Raji (cell line): ENCODE data around the gene PHF3.

Source experiments
- POLR2A ChIP-seq: IDR thresholded peaks from 2 replicates; pipeline ENCODE4 v1.6.1; 2011; ENCODE audit warnings: low read depth, low read length, control low read depth; ENCODE audit not compliant: insufficient read depth

Gene PHF3

DNA sequence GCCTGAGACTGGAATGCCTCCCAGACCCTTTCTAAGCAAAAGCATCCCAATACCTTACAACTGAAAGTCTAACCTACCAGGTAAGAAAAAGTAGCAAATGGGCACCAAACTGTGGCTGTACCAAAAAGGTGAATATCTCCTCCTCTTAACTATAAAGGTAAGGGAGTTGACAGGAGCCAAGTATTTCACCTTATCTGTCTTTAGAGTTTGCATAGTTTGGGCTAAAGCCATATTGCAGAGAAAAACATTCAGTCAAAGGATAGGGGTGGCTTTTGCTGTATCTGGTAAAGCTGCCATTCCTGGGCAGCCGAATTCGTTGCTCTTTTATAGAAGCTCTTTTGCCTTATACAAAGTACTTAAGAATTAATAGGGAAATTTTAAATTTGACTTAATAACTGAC is 38.1 kb downstream of the PHF3 start:
- no peak for TF ChIP-seq POLR2A

DNA sequence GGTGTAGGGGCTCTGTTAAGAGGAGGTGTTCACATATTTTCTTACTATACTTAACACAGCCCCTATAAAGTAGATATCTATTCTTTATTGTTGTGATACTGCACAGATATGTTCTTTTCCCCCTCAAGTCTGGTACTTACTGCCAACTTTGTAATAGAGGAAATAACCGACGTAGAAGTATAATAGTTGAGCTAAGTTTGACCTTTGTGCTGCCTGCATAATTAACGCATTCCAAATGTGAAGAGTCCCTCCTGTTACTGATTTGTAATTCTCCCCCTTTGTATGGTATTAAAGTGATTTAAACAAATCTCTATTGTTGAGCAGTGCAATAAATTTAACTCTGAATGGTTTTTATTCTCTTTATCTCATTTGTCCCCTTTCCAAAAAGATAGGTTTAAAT is 39.0 kb downstream of the PHF3 start:
- TF ChIP-seq POLR2A: no peak

DNA sequence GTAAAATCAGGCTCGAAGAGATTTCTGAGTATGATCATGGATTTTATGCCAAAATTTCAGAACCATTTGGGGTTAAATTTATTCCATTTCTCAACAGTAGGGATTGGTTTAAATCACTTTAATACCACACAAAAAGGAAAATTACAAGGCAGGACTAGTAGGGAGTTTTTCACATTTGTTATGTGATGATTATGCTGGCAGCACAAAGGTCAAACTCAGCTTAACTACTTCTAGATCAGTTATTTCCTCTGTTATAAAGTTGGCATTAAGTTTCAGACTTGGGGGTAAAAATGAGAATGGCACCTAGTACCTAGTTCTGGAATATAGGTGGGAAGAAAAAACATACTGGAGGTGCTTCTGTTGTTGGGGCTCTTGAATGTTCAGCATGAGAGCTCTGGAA is 39.5 kb downstream of the PHF3 start:
- no peak for TF ChIP-seq POLR2A

DNA sequence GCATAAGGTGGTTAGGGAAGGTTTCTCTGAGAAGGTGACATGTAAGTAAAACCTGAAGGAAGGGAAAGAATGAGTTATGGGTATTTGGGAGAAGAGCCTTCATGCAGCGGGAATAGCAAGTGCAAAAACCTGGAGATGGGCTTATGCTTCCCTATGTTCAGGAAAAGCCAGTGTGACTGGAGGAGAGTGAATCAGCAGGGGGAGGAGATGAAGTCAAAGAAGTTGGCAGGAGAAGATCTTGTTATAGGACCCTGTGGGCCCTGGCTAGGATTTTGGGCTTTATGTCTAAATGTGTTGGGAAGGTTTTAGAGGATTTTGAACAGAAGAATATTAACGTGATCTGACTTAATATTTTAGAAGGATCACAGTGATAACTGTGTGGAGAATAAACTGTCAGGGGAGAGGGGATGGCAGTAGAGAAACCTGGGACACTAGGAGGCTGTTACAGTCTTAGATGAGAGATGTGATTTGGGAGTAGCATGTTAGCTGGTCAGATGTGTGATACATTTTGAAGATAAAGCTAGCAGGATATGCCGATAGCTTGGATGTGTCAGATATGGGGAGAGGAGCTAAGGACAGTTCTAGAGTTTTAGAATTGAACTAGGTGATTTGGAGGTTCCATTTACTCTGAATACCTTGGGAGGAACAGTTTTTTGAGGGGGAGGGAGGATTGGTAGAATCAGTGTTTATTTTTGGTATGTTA is 41.0 kb downstream of the PHF3 start:
- TF ChIP-seq POLR2A: no peak

DNA sequence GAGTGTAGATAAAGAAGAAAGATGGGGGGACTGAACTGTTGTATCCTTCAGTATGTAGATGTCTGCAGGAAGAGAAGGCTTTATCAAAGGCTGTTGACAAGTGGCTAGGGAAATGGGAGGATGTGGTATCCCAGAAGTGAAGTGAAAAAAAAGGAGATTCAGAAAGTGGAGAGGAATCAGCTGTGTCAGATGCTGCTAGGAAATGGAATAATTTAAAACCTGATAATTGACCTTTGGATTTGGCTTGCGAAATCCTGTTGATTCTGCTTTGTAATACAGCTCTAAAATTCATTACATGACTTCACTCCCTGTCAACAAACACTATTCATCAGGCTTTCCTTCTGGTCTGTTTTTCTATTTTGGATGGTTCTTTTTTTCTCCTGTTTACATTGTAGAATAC is 41.7 kb downstream of the PHF3 start:
- TF ChIP-seq POLR2A: no peak

DNA sequence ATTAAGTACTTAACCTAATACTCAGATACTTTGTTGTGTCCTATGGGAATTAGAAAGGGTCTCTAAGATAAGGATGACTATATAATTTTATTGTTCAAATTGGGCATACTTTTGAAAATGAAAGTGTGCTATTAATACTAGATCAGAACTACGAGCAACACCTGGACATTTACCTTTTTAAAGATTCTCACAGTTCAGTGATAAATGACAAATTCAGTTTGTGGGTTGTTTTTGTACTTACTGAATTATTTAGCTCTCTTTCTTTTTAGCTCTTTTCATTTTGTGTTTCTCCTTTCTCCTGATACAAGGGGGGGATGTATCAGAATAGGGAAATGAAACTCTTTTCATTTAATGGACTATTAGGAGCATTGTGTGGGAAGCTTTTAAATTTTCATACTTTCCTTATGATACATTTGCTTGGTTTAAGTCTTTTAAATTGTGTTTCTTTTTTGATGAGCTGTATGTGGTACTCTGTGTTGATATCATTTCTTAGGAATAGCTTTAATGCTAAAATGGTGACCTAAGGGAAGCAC is 47.5 kb downstream of the PHF3 start:
- TF ChIP-seq POLR2A: no peak

DNA sequence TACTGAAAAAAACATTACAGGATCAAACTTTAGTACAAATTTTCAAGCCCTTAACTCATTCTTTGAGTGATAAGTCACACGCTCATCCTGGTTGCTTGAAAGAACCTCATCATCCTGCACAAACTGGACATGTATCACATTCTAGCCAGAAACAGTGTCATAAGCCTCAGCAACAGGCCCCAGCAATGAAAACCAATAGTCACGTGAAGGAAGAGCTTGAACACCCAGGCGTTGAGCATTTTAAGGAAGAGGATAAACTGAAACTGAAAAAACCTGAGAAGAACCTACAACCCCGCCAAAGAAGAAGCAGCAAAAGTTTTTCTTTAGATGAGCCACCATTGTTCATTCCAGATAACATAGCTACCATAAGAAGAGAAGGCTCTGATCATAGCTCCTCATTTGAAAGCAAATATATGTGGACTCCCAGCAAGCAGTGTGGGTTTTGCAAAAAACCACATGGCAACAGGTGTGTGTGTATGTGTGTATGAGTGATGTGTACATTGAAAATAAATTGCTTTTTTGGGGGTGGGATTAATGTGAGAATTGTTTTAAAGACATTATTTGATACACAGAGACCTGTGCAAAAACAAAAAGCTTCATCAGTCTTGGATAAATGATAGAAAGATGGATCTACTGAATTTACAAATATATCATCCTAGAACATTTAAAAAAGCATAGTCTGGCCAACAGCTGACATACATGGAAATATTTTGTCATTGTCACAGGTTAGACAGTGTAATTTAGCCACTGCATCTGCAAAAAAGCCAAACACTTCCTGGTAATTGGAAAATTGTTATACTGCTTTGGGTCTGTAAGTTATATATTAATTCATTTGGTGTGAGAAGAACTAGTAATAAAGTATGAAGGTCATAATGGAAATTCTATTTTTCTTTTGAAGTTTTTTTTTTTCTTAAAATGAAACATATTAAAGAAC is 50.1 kb downstream of the PHF3 start:
- TF ChIP-seq POLR2A: no peak

DNA sequence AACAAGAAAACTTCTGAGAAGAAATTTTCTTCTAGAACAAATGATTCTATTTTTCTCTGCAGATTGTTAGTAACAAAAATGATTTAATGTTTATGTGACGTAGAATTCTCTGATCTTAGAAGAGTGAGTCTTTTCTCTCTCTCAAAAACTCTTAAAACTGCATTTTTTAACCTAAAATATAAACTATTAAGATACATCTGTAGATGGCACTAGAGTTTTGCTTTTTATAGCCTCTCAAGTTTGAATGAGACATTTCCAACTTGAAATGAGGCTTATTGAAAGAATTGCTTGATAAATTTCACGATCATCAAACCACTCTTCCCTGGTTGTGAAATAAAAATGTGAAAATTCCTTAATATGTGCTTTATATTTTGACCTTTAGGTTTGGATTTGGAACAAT is 53.8 kb downstream of the PHF3 start:
- TF ChIP-seq POLR2A: no peak

DNA sequence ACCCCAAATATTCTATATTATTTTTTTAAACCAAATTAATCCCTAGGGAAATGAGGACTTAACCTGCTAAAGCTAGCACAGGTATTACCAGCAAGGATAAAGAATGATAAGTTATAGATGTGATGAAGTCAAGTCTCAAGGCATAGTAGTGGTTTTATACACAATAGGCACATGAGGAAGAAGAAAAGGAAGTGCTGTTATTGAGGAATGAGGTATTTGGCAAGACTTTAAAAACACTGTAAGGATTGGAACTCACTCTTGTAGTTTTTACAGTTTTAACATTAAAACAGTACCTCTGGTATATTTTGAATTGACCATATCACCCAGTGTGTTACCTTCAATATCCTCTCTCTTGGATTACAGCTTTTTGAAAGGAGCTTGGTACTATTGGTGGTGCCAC is 54.6 kb downstream of the PHF3 start:
- no peak for TF ChIP-seq POLR2A

DNA sequence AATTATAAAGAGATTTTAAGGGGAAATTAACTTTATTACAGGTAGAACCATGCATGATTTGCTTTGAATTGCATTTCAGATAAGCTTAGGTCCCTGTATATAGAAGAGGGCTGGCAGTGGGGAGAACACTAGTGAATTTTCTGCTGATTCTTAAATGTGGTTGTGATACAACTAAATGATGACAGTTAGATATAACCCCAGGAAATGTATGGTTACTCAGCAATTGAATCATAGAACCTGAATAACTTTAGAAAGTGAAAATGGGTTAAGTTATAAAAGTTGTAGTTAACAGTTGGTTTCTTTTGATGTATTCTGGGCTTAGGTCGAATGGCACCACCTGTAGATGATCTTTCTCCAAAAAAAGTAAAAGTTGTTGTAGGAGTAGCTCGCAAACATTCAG is 70.1 kb downstream of the PHF3 start:
- TF ChIP-seq POLR2A: no peak

DNA sequence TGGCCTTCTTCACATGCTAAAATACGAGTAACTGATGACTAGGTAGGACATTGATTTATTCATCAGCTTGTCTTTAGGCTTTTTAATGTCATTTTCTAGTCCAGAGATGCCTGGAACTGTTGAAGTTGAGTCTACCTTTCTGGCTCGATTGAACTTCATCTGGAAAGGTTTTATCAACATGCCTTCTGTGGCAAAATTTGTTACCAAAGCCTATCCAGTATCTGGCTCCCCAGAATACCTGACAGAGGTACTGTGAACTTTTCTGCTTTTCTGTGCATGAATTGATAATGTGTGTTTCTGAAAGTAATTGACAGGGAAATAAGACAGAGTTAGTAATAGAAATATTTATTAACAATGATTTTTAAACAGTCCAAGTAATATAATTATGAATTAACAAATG is 71.0 kb downstream of the PHF3 start:
- TF ChIP-seq POLR2A: no peak

DNA sequence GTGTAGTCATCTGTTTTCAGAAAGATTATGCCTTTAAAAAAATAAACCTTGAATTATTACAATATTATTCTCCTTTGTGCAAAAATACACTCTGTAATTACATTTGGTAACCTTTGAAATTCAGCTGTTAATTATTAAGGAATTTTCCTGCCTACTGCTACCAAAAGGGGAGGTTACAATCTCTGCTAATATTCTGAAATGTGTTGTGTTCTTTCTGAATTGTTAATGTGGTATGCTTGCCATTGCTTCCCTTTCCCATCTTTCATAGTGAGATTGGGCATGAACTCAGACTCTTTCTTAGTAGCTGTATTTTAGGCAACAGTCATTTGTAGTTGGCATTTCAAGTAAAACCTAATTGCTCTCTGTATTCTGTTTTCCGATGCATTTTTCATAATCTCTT is 73.0 kb downstream of the PHF3 start:
- TF ChIP-seq POLR2A: no peak

DNA sequence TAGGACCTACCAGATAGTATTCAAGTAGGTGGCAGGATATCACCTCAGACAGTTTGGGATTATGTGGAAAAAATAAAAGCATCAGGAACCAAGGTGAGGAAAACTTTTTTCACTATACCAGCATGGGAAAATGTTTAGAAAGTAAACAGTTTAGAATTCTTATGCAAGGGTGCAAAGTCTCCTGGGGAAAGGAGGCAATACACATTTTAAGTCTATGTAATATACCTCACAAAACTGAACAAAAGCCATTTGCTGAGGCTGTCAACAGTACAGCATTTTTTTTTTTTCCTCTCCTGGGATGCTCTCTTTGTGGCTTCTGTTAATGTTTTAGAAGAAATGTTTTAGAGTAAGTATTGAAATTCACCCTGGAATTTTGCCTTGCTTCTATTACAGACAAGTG is 73.5 kb downstream of the PHF3 start:
- TF ChIP-seq POLR2A: no peak

DNA sequence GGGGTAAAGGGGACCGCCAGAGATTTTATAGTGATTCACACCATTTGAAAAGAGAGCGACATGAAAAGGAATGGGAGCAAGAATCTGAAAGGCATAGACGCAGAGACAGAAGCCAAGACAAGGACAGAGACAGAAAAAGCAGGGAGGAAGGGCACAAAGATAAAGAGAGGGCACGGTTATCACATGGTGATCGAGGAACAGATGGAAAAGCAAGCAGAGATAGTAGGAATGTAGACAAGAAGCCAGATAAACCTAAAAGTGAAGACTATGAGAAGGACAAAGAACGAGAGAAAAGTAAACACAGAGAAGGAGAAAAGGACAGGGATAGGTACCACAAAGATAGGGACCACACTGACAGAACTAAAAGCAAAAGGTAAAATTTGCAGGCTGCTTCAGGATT is 77.7 kb downstream of the PHF3 start:
- TF ChIP-seq POLR2A: no peak

DNA sequence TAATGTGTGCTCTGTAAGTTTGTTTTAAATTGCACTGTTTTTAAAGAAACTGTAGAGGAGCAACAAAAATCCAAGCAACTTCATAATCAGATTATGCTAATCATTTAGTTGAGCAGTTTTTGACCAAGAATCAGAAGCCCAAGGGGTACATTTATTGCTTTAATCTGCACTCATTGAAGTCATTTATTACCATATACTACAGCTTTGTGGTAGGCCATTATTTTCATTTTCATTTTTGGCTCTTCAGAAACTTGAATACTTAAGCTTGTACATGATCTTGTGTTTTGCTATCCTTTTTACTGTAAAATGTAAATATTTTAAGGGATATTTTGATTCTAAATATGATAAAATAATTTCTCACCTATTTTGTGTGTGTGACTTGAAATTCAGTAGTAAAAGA is 78.5 kb downstream of the PHF3 start:
- no peak for TF ChIP-seq POLR2A

DNA sequence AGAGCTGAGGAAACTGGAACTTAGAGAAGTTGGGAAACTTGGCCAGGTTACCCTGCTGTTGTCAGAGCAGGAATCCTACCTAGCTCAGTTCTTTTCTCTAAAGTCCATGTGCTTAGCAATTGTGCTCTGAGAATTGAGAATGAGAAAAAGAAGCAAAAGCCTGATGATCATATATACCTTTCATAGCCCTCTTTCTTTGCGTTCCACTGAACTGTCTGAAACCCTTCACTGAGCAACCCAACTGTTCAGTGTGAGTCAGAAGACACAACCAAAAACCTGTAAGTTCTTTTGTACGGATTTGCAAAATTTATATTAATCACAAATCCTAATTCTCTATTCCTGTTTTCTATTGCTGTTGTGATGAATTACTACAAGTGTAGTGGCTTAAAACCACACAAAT is 80.6 kb downstream of the PHF3 start:
- TF ChIP-seq POLR2A: no peak
